Gastrocnemius medialis (tissue), 4 donors: ENCODE results near the gene DNAH17.

Experiments used
- POLR2A ChIP-seq, 2 donors: fragments of 450-650 bp; IDR thresholded peaks; one replicate each; pipeline ENCODE4 v1.6.1; 2017; ENCODE audit warnings: antibody characterized with exemption in 2 of 2, mild to moderate bottlenecking in 2 of 2, moderate library complexity in 2 of 2
- TF ChIP-seq, protein P1 (sequence below), 5 experiments: fragments of 450-650 bp in 3 of 5; fragments of 200-600 bp in 2 of 5; sonication (generic) in 2 of 5; IDR thresholded peaks in 4 of 5; conservative IDR thresholded peaks in 1 of 5; 1 replicate in 4 of 5; 2 replicates in 1 of 5; pipeline ENCODE4 v1.5.1; 2016 to 2019; ENCODE audit warnings: antibody characterized with exemption in 5 of 5, mild to moderate bottlenecking in 3 of 5, moderate library complexity in 3 of 5

DNA sequence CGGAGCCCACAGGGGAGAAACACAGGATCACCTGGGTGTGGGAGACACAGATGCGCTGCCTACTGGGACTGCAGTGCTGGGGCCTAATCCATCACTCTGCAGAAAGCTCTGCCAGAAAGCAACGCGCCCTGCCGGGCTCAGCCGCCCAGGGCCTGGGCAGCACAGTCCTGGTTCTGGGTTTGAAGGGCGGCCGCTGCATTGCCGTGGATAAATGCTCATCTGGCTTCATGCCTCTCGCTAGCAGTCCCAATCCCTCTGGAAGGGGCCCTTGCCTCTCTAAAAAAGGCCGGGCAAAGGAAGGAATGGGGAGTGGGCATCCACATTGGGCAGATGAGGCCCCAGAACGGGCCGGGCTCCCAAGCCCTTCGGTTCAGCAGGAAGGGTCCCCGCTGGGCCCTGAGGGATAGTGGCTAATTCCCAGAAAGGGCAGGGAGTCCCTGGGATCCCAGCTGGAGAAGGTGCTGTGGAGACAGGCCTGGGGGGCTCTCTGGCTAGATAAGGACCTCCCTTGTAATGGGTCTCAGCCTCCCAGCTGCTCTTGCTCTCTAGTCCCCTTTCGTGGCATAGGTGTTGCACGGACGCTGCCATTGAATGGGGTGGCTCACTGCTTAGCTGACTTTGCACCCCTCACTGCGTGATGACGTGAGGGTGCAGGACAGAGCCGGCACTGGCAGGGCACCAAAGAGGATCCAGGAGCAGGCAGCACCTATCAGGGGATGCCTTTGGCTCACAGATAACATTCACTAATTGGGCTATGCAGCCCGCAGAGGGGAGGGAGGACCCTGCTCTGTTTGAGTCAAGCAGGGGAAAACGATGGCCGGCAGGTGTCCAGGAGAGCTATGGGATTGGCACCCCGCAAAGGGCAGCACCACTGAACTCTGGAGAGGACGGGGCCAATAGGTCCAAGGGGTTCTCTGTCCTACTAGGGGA lies 110.1 kb downstream of the DNAH17 start:
- TF ChIP-seq, protein P1, sequence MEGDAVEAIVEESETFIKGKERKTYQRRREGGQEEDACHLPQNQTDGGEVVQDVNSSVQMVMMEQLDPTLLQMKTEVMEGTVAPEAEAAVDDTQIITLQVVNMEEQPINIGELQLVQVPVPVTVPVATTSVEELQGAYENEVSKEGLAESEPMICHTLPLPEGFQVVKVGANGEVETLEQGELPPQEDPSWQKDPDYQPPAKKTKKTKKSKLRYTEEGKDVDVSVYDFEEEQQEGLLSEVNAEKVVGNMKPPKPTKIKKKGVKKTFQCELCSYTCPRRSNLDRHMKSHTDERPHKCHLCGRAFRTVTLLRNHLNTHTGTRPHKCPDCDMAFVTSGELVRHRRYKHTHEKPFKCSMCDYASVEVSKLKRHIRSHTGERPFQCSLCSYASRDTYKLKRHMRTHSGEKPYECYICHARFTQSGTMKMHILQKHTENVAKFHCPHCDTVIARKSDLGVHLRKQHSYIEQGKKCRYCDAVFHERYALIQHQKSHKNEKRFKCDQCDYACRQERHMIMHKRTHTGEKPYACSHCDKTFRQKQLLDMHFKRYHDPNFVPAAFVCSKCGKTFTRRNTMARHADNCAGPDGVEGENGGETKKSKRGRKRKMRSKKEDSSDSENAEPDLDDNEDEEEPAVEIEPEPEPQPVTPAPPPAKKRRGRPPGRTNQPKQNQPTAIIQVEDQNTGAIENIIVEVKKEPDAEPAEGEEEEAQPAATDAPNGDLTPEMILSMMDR (IDR thresholded peaks at IDR 0.05 in 4 of 5, conservative IDR thresholded peaks at IDR 0.05 in 1 of 5), result no peak
- TF ChIP-seq POLR2A (IDR thresholded peaks at IDR 0.05), result no peak
